Cardiac muscle cell (in vitro differentiated cells and primary cell): Measurements from ENCODE around the gene ERCC6L. TPM values are rescaled to one million over a fixed set of nuclear protein-coding genes. Genes with fewer than 3 reads are reported as not detected.
A peak's percentile ranks its signal among the peaks of the same experiment; 100 is the strongest.

Source experiments
- DNase-seq, 2 donors: peaks; one replicate each; pipeline versions ENCODE4 v3.0.0 to v3.0.0-alpha.2; 2010 to 2017; ENCODE audit warnings: low read depth in 1 of 2, low spot score in 1 of 2
- H3K27ac ChIP-seq: fragments of 200-600 bp; sonication (generic); 2 replicates; pipeline ENCODE4 v1.5.1; 2016
- H3K27me3 ChIP-seq: fragments of 200-600 bp; sonication (generic); 2 replicates; pipeline ENCODE4 v1.6.0; 2016; ENCODE audit warnings: control low read depth
- H3K36me3 ChIP-seq: fragments of 200-600 bp; sonication (generic); 2 replicates; pipeline ENCODE4 v1.5.1; 2016; ENCODE audit warnings: control low read depth
- H3K4me1 ChIP-seq: fragments of 200-600 bp; sonication (generic); 2 replicates; pipeline ENCODE4 v1.8.1; 2017; ENCODE audit warnings: low read depth, mild to moderate bottlenecking, mixed run types
- H3K4me3 ChIP-seq: fragments of 200-600 bp; sonication (generic); 2 replicates; pipeline ENCODE4 v1.5.1; 2016; ENCODE audit warnings: mild to moderate bottlenecking
- H3K9me3 ChIP-seq: fragments of 200-600 bp; sonication (generic); 2 replicates; pipeline ENCODE4 v1.5.1; 2017; ENCODE audit warnings: low read depth, mild to moderate bottlenecking, control low read depth
- CTCF ChIP-seq: IDR thresholded peaks from 2 replicates; pipeline ENCODE4 v1.5.1; 2012; ENCODE audit warnings: low read depth, mild to moderate bottlenecking, low read length
- polyA plus RNA-seq: library from polyadenylated mRNA; unstranded; fragments of >200 nt; fragmentation: Nextera tagmentation; extraction: Ambion mirVana; gene quantifications from 2 replicates; pipeline ENCODE4 v1.2.1, GENCODE V29; 2016
- total RNA-seq: library from RNA; depleted of rRNA; stranded (reverse); fragments of >200 nt; gene quantifications from 2 replicates; pipeline ENCODE4 v1.2.3, GENCODE V29; 2016

ERCC6L gene
- total and polyA plus RNA-seq, 2 experiments from 2014 or later = 2.4 to 2.9 TPM

- no peaks in the 10 kb centered on the region for H3K9me3 ChIP-seq
- TF ChIP-seq CTCF = no peak
- no peak overlapping the region for H3K27ac ChIP-seq
- H3K4me3 ChIP-seq = no peak overlapping the region
- DNase-seq = no peak
- no peaks in the 10 kb centered on the region for H3K4me1 ChIP-seq
- H3K36me3 ChIP-seq = peaks cover 12% of the 10 kb centered on the region
- H3K27me3 ChIP-seq = no peaks in the 10 kb centered on the region
These were observed 31.6 kb upstream of the ERCC6L start for GRCh38 chrX:72270316-72270866.

- Histone ChIP-seq H3K4me1 (no peaks in the 10 kb centered on the region), H3K27me3 (no peaks in the 10 kb centered on the region), H3K9me3 (no peaks in the 10 kb centered on the region), H3K36me3 (peaks cover 12% of the 10 kb centered on the region), H3K27ac (no peak overlapping the region), H3K4me3 (no peak overlapping the region)
- DNase-seq = peak in 1 of 2 donors; percentile 50
- TF ChIP-seq CTCF = no peak
These were observed 30.9 kb upstream of the ERCC6L start for GRCh38 chrX:72269671-72270251.

GRCh38 chrX:72268597-72269365 lies 30.0 kb upstream of the ERCC6L start:
- Histone ChIP-seq H3K4me1 (no peaks in the 10 kb centered on the region), H3K27me3 (no peaks in the 10 kb centered on the region), H3K27ac (no peak overlapping the region), H3K36me3 (peaks cover 12% of the 10 kb centered on the region), H3K9me3 (no peaks in the 10 kb centered on the region), H3K4me3 (no peak overlapping the region)
- no peak for TF ChIP-seq CTCF
- peak in 1 of 2 donors; percentile 58 for DNase-seq

- Histone ChIP-seq H3K4me1 (no peaks in the 10 kb centered on the region), H3K36me3 (no peaks in the 10 kb centered on the region), H3K27me3 (no peaks in the 10 kb centered on the region), H3K27ac (no peak overlapping the region), H3K4me3 (no peak overlapping the region), H3K9me3 (no peaks in the 10 kb centered on the region)
- DNase-seq = no peak
- no peak for TF ChIP-seq CTCF
These were observed 26.4 kb upstream of the ERCC6L start for GRCh38 chrX:72265263-72265662.

- DNase-seq = no peak
- Histone ChIP-seq H3K36me3 (no peaks in the 10 kb centered on the region), H3K4me1 (no peaks in the 10 kb centered on the region), H3K27me3 (no peaks in the 10 kb centered on the region), H3K9me3 (no peaks in the 10 kb centered on the region), H3K27ac (no peak overlapping the region), H3K4me3 (no peak overlapping the region)
- no peak for TF ChIP-seq CTCF
These were observed 23.2 kb upstream of the ERCC6L start for GRCh38 chrX:72262077-72262476.
